ENCODE measurements around the gene PRR18.

GRCh38 chr6:166351715-166352285 lies 43.6 kb upstream of the PRR18 start:
- no peak for TF ChIP-seq POLR2A (IDR thresholded peaks at IDR 0.05)
- TF ChIP-seq CTCF (IDR thresholded peaks at IDR 0.05), result no peak

Measured in heart left ventricle (tissue), 13 donors.